Fibroblast of villous mesenchyme (primary cell): Measurements from ENCODE around the gene CCND1. TPM values are rescaled to one million over a fixed set of nuclear protein-coding genes. Genes with fewer than 3 reads are reported as not detected.
A peak's percentile ranks its signal among the peaks of the same experiment; 100 is the strongest.

Experiments used
- DNase-seq: peaks from one replicate; pipeline ENCODE4 v3.0.0-alpha.2; 2010; ENCODE audit warnings: low read depth
- H3K4me3 ChIP-seq: 2 replicates; pipeline ENCODE4 v1.5.1; 2011; ENCODE audit warnings: low read depth, mild to moderate bottlenecking, low read length
- total RNA-seq: library from RNA; depleted of rRNA; stranded (reverse); fragments of >200 nt; gene quantifications from 2 replicates; pipeline ENCODE4 v1.2.3, GENCODE V29; 2012
- TF ChIP-seq, protein P1 (sequence below): IDR thresholded peaks from 2 replicates; pipeline ENCODE4 v1.5.1; 2012; ENCODE audit warnings: low read depth, mild to moderate bottlenecking, low read length; ENCODE audit not compliant: insufficient read depth

CCND1 gene
- total RNA-seq, 1 donor = 365 TPM

DNA sequence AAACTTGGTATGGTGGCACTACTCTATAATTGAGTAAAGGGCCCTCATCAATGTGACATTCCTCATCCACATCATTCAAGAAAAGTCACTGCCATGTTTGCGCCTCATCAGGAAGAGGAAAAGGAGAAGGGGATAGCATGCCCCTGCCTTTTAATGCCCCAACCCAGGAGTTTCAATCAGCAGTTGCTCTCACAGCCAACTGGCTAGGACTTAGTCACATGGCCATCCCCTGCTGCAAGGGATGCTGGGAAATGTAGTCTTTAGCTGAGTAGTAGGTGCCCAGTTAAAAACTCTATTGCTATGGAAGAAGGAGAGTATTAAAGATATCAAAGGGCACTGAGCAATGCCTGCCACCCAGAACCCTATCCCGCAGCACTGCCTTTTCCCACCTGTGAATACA is 10.9 kb upstream of the CCND1 start:
- TF ChIP-seq, protein P1, sequence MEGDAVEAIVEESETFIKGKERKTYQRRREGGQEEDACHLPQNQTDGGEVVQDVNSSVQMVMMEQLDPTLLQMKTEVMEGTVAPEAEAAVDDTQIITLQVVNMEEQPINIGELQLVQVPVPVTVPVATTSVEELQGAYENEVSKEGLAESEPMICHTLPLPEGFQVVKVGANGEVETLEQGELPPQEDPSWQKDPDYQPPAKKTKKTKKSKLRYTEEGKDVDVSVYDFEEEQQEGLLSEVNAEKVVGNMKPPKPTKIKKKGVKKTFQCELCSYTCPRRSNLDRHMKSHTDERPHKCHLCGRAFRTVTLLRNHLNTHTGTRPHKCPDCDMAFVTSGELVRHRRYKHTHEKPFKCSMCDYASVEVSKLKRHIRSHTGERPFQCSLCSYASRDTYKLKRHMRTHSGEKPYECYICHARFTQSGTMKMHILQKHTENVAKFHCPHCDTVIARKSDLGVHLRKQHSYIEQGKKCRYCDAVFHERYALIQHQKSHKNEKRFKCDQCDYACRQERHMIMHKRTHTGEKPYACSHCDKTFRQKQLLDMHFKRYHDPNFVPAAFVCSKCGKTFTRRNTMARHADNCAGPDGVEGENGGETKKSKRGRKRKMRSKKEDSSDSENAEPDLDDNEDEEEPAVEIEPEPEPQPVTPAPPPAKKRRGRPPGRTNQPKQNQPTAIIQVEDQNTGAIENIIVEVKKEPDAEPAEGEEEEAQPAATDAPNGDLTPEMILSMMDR = no peak
- DNase-seq = no peak
- no peak overlapping the region for H3K4me3 ChIP-seq

DNA sequence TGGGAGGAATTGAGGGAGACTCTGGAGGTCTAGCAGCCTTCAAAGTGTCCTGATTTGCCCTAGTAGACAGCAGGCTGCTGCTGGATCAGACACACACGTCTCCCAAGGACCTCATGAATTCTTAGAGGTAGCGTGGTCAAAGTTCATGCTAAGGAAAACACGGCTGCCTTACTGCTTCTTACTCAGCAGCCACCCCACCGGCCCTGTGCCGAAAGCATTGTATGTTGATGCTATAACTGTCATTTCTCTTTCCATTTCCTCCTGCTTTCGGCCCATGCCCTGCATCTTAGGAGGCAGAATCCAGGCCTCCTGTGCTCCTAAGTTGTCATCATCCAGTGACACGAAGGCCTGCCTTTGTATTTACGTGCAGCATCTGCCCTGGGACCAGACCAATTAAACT is 10.5 kb upstream of the CCND1 start:
- DNase-seq = no peak

DNA sequence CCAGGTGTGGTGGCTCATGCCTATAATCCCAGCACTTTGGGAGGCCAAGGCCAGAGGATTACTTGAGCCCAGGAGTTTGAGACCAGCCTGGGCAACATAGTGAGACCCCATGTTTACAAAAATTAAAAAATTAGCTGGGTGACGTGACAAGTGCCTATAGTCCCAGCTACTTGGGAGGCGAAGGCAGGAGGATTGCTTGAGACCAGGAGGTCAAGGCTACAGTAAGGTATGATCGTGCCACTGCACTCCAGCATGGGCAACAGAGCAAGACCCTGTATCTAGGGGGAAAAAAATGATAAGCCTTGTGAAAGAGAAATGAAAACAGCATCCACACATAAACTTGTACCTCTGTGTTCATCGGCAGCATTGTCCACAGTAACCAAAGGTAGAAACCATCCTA is 8.1 kb upstream of the CCND1 start:
- H3K4me3 ChIP-seq = no peak overlapping the region
- TF ChIP-seq, protein P1 = no peak
- no peak for DNase-seq

More for the DNA sequence above, 10.5 kb upstream of the CCND1 start:
- no peak overlapping the region for H3K4me3 ChIP-seq
- TF ChIP-seq, protein P1 = no peak

DNA sequence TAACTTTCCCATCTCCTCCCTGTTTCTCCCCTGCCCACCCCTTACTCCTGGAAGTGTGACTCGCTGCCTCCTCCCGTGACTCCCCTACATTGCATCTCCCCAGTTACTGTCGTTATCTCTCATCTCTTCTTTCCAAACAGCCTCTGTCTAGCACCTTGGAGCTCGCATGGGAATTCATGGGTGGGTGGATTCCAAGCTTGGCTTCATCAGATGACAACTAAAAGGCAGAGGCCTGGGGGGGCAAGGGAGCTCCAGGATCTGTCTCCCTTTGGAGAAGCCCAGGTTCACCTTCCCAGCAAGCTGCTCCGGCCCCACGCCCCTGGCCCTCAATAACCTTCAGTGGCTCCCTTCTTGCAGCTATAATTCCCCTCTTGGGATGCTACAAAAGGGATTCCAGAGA is 6.9 kb upstream of the CCND1 start:
- TF ChIP-seq, protein P1 = no peak
- H3K4me3 ChIP-seq = no peak overlapping the region
- DNase-seq = no peak

DNA sequence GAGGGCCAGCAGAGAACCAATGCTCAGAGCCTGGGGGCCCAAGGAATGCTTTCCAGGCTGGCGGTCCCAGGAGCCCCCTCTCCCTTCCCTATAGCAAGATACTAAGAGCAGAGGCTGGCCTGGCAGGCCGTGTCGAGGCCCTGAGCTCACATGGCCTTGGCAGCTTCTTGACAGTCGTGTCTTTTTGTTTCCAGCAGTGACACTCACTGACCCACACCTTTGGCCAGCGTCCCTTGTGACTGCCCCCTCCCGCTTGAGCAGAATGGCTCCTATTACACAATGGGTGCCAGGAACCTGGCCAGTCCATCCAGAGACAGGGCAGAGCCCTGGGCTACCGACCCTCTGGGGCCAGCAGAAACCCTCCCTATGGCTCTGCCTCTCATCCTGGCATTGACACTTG is 6.4 kb upstream of the CCND1 start:
- DNase-seq = no peak
- no peak overlapping the region for H3K4me3 ChIP-seq
- TF ChIP-seq, protein P1 = no peak

DNA sequence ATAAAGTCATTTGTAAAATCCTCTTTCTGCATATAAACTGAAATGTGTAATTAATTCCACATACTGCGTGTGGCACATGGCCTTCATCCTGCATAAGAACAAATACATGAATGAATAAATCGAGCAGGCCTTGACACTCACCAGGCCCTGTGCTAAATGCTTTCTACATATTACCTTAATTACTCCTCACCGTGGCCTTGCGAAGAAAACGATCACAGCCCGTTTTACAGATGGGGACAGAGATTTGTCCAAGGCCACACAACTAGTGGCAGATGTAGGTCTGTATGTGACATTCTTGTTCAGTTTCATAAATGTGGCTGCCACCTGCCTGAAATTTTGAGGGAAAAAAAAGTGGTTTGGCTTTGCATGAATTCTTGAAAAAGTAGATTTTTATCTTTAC is 5.8 kb upstream of the CCND1 start:
- TF ChIP-seq, protein P1 = no peak
- no peak for DNase-seq
- H3K4me3 ChIP-seq = no peak overlapping the region

DNA sequence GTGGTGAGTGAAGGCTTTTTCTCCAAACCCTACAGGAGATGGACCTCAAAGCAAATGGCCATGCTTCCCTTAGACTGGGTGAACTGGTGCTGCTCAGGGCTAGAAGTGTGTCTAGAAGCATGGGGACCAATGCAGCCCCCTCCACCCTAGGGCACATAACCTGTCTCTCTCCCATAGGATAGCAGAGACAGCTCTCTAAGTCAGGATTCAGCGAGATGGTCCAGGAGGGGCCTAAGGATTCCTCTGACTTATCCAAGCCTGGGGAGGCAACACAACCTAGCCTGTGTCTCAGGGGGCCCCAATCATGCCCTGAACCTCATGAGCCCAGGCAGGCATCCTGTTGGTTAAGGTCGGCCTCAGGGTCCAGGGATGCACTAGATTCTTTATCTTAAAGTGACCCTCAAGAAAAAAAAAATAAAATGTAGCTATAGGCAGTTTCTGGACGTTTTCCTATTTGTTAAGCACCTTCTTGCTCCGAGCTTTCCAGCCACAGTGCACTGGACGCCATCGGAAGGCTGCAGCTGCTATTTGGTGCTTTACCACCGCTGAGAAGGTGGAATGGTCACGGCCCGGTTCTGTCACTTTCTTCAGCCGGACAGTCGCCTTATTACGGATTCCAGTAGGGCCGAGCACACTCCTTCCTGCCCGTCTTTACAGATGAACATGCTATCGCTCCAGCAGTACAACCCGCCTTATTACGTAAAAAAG is 5.0 kb upstream of the CCND1 start:
- DNase-seq = no peak
- TF ChIP-seq, protein P1 = no peak
- peak overlapping the region; percentile 35 for H3K4me3 ChIP-seq
